VCaP (cell line): ENCODE measurements around the gene HFE.
"Not testable (repeated sequence)": the region's sequence is repeated elsewhere in the genome, so short reads cannot be mapped to it uniquely, and the experiment has no call there.

Experiments
- H3K27ac ChIP-seq: fragments of 450-650 bp; 2 replicates; pipeline ENCODE4 v1.5.1; 2017
- CTCF ChIP-seq: fragments of 450-650 bp; conservative IDR thresholded peaks from 2 replicates; pipeline ENCODE4 v1.5.1; 2017; ENCODE audit warnings: mild to moderate bottlenecking, moderate library complexity

Gene HFE

GRCh38 chr6:26048590-26048989, 38.6 kb upstream of the HFE start:
- no peak for TF ChIP-seq CTCF
- no peak overlapping the region for H3K27ac ChIP-seq

GRCh38 chr6:26051665-26052310, 35.4 kb upstream of the HFE start:
- H3K27ac ChIP-seq: no peak overlapping the region
- TF ChIP-seq CTCF: no peak

DNA sequence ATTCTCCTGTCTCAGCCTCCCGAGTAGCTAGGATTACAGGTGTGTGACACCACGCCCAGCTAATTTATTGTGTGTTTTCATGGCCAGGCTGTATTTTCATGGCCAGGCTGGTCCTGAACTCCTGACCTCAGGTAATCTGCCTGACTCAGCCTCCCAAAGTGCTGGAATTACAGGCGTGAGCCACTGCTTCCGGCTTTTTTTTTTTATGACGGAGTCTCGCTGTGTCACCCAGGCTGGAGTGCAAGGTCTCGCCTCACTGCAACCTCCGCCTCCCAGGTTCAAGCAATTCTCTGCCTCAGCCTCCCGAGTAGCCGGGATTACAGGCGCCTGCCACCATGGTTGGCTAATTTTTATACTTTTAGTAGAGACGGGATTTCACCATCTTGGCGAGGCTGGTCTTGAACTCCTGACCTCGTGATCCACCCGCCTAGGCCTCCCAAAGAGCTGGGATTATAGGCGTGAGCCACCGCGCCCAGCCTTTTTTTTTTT, 34.4 kb upstream of the HFE start:
- H3K27ac ChIP-seq: not testable (repeated sequence)

DNA sequence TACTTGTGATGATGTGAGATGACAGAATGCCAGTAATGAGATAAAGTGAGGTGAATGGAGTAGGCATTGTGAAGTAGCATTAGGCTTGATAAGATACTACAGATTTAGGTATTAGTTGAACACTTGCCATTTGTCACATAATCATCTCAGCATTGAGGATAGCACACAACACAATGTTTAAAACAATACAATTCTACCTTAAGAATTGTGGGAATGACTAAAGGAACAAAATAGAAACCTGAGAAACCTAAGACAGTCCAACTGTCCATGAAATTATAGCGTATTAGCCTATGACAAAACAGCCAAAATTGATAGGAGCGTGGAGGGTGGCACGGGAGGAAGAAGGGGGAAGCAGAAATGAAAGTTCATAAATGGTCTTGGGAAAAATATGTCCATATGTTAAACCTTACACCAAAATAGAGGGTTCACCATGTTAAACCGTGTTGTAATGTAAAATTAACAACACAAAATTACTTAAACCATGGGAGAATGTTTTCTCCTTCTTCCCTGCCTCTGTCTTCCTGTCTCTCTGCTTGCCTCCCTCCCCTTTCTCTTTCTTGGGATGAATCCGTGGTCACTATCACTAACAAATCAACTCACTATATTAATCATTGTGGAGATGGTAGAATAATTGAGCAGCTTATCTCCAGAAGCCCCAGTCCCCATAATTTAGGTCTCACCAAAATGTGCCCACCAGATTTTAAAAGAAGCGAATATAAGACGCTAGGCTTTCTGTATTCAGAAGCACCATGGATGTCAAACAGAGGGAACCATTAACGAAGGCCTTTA, 33.0 kb upstream of the HFE start:
- H3K27ac ChIP-seq: peak overlapping the region; percentile 81
- TF ChIP-seq CTCF: no peak

- peak; percentile 19; the same call in 1 of the 2 replicates for TF ChIP-seq CTCF
These were observed 32.2 kb upstream of the HFE start for GRCh38 chr6:26054781-26055718.

GRCh38 chr6:26055719-26056582, 31.3 kb upstream of the HFE start:
- no peak for TF ChIP-seq CTCF
- H3K27ac ChIP-seq: peak overlapping the region; percentile 81

More at GRCh38 chr6:26054781-26055718, 32.2 kb upstream of the HFE start:
- H3K27ac ChIP-seq: peak overlapping the region; percentile 81

- H3K27ac ChIP-seq: peak overlapping the region; percentile 81
- no peak for TF ChIP-seq CTCF
These were observed 30.5 kb upstream of the HFE start for GRCh38 chr6:26056583-26057350.
